Mucosa of gallbladder (tissue), 1 donor: ENCODE measurements around the gene DYNC2H1. TPM values are rescaled to one million over a fixed set of nuclear protein-coding genes. Genes with fewer than 3 reads are reported as not detected.
A peak's percentile ranks its signal among the peaks of the same experiment; 100 is the strongest.

Experiments used
- DNase-seq: peaks from one replicate; pipeline ENCODE4 v3.0.0-alpha.2; 2020; ENCODE audit warnings: low spot score
- total RNA-seq: library from RNA; stranded (reverse); gene quantifications from one replicate; pipeline ENCODE4 v1.2.1, GENCODE V29; 2021
- donor health status: DM: no; HTN: no; CAD: no.

The DYNC2H1 gene
- total RNA-seq, 1 donor from 2014 or later, result 24.2 TPM

DNA sequence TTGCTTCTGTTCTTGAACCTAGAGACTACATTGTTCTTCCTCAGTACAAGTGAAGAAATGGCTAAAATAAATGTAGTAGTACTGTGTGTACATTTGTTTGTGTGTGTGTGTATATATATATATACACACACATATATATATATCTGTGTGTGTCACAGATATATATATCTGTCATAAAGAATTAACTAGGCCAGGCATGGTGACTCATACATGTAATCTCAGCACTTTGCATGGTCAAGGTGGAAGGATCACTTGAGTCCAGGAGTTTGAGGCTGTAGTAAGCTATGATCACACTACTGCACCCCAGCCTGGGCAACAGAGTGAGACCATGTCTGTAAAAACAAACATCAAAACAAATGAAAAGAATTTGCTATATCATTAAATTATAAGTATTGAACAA is 164.8 kb downstream of the DYNC2H1 start:
- DNase-seq, result no peak

DNA sequence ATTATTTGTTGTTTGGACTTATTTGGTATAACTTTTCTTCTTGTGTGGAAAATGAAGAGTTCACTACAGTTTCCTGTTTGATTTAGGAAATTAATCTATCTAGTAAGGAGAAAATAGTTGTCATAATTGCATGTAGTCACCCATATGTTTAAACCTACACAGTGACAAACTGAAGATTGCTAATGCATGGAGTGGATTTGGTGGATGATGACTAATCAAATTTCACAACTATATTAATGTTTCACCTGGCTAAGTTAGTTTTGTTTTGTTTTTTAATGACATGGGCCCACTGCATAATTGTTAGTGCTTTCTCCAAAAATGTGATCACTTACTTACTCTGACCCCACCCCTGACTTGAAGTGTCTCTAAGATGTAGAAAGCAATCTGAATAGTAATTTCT is 170.6 kb downstream of the DYNC2H1 start:
- no peak for DNase-seq

DNA sequence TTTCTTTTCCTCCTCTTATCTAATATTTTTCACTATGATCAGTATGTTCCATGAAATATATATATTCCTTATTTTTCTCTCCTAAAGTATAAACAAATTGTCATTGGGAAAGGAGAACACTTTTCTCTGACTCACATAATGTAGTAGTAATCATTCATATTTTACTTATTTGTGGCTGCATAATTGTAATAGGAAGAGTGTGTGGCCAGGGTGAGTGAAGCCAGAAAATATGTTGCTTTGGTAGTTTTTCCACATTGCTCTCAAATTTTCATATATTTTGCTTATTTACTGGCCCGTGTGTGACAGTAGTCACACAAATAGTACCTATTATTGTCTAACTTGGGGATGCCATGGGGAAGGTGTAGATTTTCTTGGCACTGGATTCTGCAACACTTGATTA is 172.1 kb downstream of the DYNC2H1 start:
- DNase-seq, result no peak

DNA sequence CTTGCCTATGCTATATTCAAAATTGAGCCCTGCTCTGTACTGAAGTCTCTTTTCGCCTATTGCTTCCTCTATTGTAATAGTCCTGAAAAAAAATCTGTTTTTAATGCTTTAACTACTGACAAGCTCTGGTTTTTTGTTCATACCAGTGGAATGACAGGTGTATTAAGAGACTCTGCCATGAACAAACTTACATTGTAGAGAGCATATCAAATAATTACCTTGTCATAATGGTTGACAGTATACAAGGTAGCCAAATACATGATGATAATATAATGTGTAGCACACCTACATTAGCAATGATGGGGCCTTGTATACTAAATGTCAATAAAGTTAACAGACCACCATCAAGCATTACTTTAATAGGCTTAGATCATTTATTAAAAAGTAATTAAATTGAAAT is 175.0 kb downstream of the DYNC2H1 start:
- no peak for DNase-seq

DNA sequence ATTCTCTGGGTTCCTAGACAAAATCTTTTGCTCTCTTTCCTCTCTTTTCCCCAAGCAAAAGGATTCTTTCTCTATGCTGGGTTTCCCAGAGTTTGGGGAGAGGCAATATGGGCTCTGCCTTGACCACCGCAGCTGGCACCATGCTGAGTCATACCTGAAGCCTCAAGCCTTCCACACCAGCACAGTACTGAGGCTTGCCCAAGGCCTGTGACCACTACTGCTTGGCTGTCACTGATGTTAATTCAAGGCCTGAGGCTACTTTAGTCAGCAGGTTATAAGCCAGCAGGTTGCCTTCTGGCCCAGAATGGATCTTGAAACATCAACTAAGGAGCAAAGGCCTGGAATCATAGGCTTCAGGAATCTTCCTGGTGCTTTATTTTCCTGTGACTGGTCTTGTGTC is 185.3 kb downstream of the DYNC2H1 start:
- DNase-seq, result no peak

DNA sequence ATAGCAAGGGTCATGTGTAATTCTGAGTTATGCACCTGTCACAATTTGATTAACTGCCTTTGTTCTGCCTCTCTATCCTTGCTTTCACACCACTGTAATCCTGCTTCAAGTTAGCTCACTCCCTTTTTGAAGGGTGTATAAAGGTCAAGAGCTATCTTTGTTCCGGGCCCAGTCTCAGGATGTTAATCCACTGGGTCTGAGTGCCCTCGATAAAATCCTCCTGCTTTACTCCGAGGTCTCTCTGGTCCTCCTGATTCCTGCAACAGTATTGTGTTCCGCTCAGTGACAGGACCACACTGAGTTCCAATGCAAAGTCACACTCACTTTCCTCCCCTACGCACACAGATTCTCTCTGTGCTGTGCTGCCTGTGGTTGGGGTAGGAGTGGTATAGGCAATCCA is 186.5 kb downstream of the DYNC2H1 start:
- no peak for DNase-seq

DNA sequence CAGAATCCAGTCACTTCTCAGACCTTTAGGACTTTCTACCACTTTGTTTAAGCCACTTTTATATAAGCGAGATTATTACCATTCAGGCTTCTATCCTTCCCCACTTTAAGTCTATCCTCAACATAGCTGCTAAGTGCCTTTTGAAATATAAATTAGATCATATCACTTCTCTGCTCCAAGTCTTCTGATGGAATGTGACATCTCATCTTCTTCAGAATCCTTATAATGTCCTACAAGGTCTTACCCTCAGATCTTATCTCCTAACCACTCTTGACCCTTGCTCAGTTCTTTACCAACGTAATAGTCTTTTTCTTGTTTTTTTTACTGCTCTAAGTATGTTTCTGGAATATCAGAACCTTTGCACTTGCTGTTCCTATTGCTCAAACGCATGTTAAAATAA is 188.7 kb downstream of the DYNC2H1 start:
- DNase-seq, result no peak

DNA sequence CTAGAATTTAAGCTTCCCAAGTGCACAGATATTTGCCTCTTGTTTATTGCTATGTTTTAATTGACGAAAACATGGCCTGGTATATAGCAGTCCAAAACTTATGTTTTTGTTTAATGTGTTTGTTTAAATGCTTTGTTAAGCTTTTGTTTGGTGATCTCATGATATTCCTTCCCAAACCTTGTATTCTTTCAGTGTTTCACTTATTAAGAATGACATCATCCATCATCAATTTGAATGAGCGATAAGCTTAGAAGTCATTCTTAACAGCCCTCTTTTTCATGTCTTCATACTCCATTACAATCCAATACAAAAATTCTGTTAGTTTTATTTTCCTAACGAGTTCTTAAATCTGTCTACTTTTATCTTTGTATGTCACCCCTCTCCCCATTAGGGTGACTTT is 206.0 kb downstream of the DYNC2H1 start:
- no peak for DNase-seq

DNA sequence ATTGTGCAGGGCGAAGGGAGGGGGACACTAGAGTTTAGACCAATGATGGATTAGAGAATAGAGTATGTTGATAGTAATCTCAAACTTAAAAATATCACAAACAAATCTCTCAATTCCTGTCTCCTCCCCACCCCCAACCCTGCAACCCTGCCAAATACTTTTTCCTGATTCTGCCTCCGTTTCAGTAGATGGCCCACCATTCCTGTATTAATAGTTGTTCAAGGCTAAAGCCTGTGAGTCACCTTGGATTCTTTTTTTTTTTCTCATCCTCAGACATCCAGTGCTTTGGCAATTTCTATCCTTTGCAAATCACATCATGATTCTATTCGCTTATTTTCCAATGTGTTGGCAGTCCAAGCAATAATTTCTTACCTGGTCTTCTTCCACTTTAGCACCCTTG is 207.9 kb downstream of the DYNC2H1 start:
- no peak for DNase-seq

DNA sequence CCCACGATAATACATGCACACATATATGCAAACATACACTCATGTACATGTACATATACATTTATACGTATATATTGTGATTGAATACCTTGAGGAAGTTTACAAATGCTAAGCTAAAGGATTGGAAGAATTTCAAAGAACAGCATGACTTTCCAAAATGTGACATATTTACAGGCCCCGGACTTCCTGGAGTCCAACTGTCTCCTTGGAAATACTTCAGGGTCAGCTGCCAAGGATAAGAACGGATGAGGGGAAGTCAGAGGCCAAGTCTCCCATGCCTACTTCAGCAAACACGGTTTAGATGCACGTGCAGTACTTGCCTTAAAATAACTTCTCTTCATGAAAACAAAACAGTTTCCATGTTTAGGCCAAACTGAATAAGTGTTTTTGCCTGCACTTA is 213.6 kb downstream of the DYNC2H1 start:
- no peak for DNase-seq

DNA sequence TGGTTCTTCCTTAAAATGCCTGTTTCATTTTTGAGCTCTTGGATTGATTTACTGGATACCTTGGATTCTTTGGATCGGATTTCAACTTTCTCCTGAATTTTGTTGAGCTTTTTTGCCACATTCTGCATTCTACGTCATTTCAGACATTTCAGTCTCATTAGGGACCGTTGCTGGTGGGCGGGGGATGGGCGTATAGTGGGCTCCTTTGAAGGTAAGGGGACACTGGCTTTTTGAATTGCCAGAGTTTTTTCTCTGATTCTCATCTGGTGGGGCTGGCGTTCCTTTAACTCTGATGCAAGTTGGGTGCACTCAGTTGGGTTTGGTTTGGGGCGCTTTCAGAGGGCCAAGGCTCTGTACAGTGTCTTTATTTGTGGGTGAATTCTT is 216.5 kb downstream of the DYNC2H1 start:
- no peak for DNase-seq

DNA sequence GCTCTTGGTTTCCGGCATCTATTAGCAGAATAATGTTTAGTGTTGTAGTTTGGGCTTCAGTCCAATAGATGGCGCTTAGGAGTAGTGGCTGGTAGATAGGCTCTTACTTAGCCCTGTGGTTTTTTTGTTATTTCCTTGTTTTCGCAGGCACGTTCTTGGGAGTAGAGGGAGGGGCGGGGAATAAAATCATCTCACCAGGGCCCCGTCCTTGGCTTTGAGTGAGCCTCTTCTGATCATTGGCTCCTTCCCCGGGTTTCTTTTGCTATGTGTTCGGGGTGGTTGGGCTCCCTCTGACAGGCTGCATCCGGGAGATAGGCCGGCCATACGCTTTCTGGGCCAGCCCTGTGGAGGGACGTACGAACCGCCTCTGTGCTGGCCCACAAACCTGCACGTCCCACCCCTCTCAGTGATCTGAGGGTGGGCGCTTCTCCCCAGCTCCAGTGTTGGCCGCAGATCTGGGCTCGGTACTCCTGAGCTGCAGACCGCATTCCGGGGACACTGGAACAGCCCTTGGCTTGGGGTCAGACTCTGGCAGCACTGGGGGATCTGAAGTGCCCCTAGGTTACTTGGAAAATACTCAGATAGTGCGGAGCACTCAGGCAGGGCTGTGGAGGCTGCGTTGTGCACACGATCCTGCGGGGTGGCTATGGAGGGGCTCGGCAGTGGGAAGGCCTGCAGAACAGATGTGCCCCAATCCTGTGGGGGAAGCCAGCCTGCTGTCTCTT is 217.0 kb downstream of the DYNC2H1 start:
- peak; percentile 61 for DNase-seq

DNA sequence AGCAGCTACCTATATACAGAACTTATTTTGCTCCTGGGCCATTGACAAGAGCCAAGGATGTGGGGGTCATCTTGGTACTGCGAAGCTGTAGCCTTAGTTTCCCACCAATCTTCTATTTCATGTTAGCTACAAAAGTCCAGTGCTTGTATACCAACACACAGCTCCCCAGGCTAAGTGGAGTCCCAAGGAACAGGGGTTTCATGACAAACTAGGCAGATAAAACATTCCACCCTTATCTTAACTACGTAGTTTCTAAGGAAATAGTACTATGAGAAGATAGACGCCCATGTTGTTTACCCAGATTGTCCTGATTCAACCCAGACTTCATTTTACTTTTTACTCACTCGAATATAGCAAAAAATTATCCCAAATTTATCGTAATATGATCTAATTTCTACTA is 218.5 kb downstream of the DYNC2H1 start:
- no peak for DNase-seq

DNA sequence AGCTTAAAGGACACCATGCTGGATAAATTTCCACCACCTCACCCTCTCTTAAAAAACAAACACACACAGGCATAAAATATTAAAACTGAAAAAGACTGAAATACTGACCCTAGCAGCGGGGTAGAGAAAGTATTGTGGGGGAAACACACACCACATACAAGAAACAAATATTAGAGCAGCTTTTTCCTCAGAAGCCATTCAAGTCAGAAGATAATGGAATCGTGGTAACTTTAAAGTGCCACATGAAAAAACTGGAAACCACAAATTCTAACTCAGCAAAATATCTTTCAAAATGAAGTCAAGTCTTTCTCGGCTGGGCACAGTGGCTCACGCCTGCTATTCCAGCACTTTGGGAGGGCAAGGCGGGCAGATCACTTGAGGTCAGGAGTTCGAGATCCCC is 223.2 kb downstream of the DYNC2H1 start:
- DNase-seq, result no peak

DNA sequence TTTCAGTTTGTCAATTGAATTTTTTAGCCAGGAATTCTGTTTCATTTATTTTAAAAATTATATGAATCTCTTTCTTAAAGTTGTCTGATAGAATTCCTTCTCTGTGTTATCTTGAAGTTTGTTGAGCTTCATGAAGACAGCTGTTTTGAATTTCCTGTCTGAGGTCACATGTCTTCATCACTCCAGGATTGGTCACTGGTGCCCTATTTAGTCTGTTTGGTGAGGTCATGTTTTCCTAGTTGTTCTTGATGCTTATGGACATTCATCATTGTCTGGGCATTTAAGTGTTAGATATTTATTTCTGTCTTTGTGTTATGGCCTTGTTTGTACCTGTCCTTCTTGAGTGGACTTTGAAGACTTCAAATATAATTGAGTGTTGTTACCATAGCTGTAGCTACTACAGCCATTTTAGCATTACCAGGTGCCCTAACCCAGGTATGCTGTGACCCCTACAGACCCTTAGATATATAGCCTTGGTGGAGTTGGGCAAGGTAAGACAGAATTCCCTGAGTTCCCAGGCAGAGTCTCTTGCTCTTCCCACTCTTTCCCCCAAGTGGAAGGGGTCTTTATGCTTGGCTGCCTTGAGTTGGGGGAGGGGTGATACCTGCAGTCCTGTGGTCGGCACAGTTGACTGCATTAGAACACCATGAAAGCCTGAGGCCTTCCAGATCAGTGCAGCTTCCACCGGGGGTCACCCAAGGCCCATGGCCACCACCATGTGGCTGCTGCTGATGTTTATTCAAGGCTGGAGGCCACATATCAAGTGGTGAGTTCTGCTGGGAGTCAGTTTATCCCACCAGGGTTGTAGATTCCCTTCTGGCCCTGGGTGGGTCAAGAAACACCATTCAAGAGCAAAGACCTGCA is 229.6 kb downstream of the DYNC2H1 start:
- DNase-seq, result no peak

DNA sequence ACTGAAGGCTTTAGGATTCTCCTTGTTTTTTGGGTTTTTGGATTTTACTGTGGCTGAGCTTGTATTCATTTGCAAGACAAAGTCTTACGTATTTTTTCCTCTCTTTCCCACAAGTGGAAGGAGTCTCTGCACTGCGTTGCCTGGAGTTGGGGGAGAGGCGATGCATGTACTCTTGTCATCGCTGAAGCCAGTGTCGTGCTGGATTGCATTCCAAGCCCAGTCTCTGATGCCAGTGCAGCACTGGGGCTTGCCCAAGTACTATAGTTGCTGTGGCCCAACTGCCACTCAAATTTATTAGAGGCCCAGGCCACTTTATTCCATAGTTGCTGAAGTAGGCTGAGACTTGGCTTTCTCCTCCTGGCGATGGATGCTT is 230.2 kb downstream of the DYNC2H1 start:
- no peak for DNase-seq

DNA sequence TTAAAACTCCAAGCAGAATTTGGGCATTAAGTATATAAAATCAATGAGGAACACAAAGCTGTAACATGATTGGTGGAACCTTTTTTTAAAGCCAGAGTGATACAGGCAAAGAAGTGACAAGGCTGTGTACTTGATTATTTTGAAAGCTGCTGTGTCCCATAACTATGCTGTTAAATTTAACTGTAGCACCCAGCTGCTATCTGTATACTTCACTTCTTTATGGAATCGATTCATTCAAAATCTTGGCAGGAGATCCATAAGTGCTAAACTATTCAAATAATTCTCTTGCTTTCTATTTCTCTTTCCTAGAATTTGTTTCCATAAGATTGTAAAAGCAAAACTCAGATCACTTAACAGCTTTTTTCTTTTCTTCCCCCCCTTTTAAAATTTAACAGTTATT is 231.7 kb downstream of the DYNC2H1 start:
- DNase-seq, result no peak

DNA sequence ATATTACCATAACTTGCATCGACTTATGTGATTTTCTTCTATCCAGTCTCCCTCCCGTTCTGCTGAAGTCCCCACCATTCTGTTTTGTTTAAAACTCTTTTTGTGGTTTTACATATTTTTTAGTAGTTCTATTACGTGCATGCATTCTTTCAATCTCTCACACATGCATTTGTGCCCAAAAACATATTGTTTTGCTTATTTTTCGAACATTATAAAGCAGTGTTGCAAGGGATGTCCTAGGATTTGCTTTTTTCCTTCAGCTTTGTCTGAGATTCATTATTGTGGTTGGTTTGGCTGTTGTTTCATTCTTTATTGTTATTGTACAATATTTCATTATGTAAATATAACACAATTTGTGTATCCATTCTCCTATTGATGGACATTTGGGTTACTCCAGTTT is 235.7 kb downstream of the DYNC2H1 start:
- no peak for DNase-seq

DNA sequence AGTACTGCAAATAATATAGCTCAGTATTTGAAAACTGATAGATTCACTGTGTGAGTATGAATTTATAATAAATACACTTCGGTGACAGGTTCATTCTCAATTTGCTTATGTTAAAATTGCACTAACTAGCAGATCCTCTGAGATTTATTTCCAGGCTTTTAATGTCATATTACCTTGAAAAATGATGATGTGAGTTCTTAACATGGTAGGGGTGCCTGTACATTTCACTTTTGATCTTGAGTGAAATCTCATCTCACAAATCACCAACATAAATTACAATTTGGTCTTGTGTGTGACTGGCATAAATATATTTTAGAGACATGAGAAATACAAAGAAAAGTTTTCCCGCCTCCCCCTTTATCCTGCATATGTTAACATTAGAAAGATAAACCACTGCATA is 240.4 kb downstream of the DYNC2H1 start:
- DNase-seq, result no peak

DNA sequence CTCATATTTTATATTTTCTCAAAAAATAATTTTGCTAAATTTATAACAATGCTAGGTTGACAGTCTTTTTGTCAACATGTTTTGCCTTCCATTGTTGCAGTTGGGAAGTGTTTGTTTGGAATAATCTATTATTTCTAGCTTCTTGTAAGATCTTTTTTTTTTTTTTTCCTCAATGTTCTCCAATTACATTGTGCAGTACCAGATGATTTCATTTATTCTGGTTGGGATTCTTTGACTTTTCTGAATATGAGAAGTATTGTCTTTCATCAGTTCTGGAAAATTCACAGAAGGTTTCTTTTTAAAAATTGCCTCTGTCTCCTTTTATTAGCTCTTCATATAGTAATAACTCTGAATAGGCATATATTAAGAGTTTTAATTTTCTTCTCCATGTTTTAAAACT is 245.4 kb downstream of the DYNC2H1 start:
- no peak for DNase-seq

DNA sequence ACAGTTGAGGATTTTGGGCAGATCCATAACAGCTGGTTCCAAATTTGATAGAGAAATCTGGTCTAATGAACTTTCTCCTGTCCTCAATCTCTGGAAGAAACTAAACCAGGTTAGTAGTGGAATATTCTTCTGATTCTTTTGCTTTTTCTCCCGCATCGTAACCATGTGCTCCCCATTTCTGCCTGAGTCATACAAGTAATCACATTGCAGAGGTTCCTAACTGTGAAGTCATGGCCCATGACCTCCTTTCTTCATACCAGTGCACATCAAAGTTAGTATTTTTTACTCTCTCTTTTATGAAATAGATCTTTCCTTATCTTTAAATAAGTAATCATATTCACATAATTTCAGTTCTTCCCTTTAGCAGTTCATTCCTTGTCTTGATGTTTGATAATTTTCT is 249.0 kb downstream of the DYNC2H1 start:
- DNase-seq, result no peak

DNA sequence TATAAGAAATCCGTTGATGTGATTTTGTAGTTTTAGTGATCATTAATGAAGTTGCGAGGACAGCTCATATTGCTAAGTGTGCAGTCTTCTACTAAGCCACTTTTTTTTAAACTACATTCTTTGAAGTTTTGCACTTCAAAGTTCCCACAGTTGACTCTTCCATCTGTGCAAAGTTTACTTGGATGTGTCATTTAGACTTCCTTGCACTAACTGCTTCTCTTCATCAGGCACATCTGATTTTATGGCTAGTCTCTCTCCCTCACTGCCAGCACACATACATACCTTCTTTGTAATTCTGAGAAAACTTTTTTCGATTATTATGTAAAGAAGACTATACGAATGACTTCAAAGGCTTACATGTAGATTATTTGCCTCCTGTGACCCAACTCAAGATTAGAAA is 250.0 kb downstream of the DYNC2H1 start:
- DNase-seq, result no peak

DNA sequence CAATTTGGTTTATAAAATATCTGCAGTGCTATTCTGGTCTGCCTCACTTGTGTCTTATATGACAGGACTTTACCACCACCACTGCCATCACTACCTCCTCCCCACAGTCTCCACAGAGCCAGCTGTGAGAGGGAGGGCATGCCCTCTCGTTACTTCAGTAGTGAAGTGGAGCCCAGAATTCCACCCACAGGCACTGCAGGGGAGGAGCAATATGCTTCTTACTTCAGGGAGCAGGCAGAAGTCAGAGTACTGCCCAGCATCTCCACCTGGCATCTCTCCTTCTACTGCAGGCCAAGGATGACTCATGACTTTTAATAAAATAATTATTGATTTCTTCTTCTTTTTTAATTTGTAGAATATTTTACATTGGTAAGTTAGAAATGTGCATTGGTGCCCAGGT is 255.5 kb downstream of the DYNC2H1 start:
- no peak for DNase-seq

DNA sequence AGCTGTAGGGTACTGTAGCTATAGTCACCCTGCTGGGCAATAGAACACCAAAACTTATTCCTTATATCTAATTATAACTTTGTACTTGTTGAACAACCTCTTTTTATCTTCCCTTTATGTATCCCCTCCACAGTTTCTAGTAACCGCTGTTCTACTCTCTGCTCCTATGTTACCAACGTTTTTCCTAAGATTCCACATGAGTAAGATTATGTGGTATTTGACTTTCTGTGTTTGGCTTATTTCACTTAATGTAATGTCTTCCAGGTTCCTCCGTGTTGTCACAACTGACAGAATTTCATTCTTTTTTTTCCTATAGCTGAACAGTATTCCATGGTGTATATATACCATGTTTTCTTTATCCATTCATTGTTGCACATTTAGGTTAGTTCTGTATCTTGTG is 258.4 kb downstream of the DYNC2H1 start:
- DNase-seq, result no peak
